ENCODE measurements around the gene GZMH.
"Not testable (repeated sequence)": the region's sequence is repeated elsewhere in the genome, so short reads cannot be mapped to it uniquely, and the experiment has no call there.

The GZMH gene

GRCh38 chr14:24609655-24610344 lies at the start of gene GZMH:
Gene GZMH (minus strand): TSS chr14:24609685. CDS start chr14:24609613, 72 bp downstream.
- DNase-seq: no peak
- intact Hi-C loops (cut with DNase I): no loop called here

- DNase-seq; intact Hi-C loops (cut with DNase I): not testable (repeated sequence)
Measured at GRCh38 chr14:24648361-24648760, 38.9 kb upstream of the GZMH start.

GRCh38 chr14:24639905-24640304 lies 30.4 kb upstream of the GZMH start:
- no peak for DNase-seq
- intact Hi-C loops (cut with DNase I): no loop called here

GRCh38 chr14:24639270-24639669 lies 29.8 kb upstream of the GZMH start:
- DNase-seq: no peak
- intact Hi-C loops (cut with DNase I): no loop called here

GRCh38 chr14:24634158-24634557 lies 24.7 kb upstream of the GZMH start, which contains the start of gene GZMB:
Gene GZMB (minus strand): TSS chr14:24634190. CDS start chr14:24634160, 30 bp downstream.
- no peak for DNase-seq
- intact Hi-C loops (cut with DNase I): no loop called here

- intact Hi-C loops (cut with DNase I): no loop called here
- no peak for DNase-seq
Measured at GRCh38 chr14:24633353-24633752, 23.9 kb upstream of the GZMH start.

GRCh38 chr14:24632761-24633160 lies 23.3 kb upstream of the GZMH start:
- no peak for DNase-seq
- intact Hi-C loops (cut with DNase I): no loop called here

GRCh38 chr14:24632336-24632735 lies 22.9 kb upstream of the GZMH start:
- DNase-seq: no peak
- intact Hi-C loops (cut with DNase I): no loop called here

- DNase-seq: peak in 1 of 42 donors; percentile 41
- intact Hi-C loops (cut with DNase I): no loop called here
Measured at GRCh38 chr14:24631749-24632335, 22.4 kb upstream of the GZMH start.

GRCh38 chr14:24630872-24631477 lies 21.5 kb upstream of the GZMH start:
- intact Hi-C loops (cut with DNase I): no loop called here
- peak in 1 of 42 donors; percentile 35 for DNase-seq

GRCh38 chr14:24630087-24630871 lies 20.8 kb upstream of the GZMH start:
- intact Hi-C loops (cut with DNase I): no loop called here
- no peak for DNase-seq

- intact Hi-C loops (cut with DNase I): no loop called here
- DNase-seq: no peak
Measured at GRCh38 chr14:24629521-24629920, 20.0 kb upstream of the GZMH start.

GRCh38 chr14:24613747-24614146 lies 4.3 kb upstream of the GZMH start:
- intact Hi-C loops (cut with DNase I): no loop called here
- no peak for DNase-seq

- intact Hi-C loops (cut with DNase I): no loop called here
- no peak for DNase-seq
Measured at GRCh38 chr14:24613241-24613640, 3.8 kb upstream of the GZMH start.

GRCh38 chr14:24612196-24612595 lies 2.7 kb upstream of the GZMH start:
- no peak for DNase-seq
- intact Hi-C loops (cut with DNase I): no loop called here

GRCh38 chr14:24607635-24608514 lies 1.6 kb downstream of the GZMH start:
- DNase-seq: no peak
- intact Hi-C loops (cut with DNase I): no loop called here

GRCh38 chr14:24607081-24607480 lies 2.4 kb downstream of the GZMH start:
- DNase-seq: no peak
- intact Hi-C loops (cut with DNase I): no loop called here

- intact Hi-C loops (cut with DNase I): no loop called here
- DNase-seq: no peak
Measured at GRCh38 chr14:24606297-24606696, 3.2 kb downstream of the GZMH start.

Measured in head of caudate nucleus (tissue), 42 donors.